ENCODE data around the gene SPNS2. TPM values are rescaled to one million over a fixed set of nuclear protein-coding genes. Genes with fewer than 3 reads are reported as not detected.
A peak's percentile ranks its signal among the peaks of the same experiment; 100 is the strongest.

The SPNS2 gene
- total RNA-seq, 8 experiments from 2014 or later, result 2.2 to 25.6 (median 11.6) TPM

GRCh38 chr17:4586043-4586442 lies 87.4 kb downstream of the SPNS2 start:
- H3K27ac ChIP-seq, result no peak overlapping the region
- no peak overlapping the region for H3K4me3 ChIP-seq
- 38 to 100% (median 81%) methylated on average over 1 to 6 of the region's 9 CpGs; no CpG with 5 or more reads in 3 of the 10 experiments for WGBS, 10 experiments
- peaks cover 18 to 28% of the 10 kb centered on the region in 2 donors for H3K4me1 ChIP-seq (replicated peaks in 1 of 2)
- in situ Hi-C loops (cut with MboI; ENCODE audit: low pct_unique_long_range_greater_than_20kb in 2 of 9, low sequenced_read_pairs in 9 of 9, unreplicated experiment in 9 of 9), result no loop called here
- peak in 1 of 8 experiments; percentile 1 for ATAC-seq (replicated peaks in 6 of 8)

GRCh38 chr17:4587195-4587594 lies 88.5 kb downstream of the SPNS2 start:
- 0 to 100% (median 70%) methylated on average over 1 to 3 of the region's 7 CpGs; no CpG with 5 or more reads in 6 of the 10 experiments for WGBS, 10 experiments
- no peak overlapping the region for H3K27ac ChIP-seq
- H3K4me1 ChIP-seq (replicated peaks in 1 of 2), result peaks cover 15 to 33% of the 10 kb centered on the region in 2 donors
- no peak for ATAC-seq (replicated peaks in 6 of 8)
- in situ Hi-C loops (cut with MboI; ENCODE audit: low pct_unique_long_range_greater_than_20kb in 2 of 9, low sequenced_read_pairs in 9 of 9, unreplicated experiment in 9 of 9), result no loop called here
- H3K4me3 ChIP-seq, result no peak overlapping the region

- 56 to 100% (median 73%) methylated on average over 1 to 6 of the region's 9 CpGs; no CpG with 5 or more reads in 5 of the 10 experiments for WGBS, 10 experiments
- in situ Hi-C loops (cut with MboI; ENCODE audit: low pct_unique_long_range_greater_than_20kb in 2 of 9, low sequenced_read_pairs in 9 of 9, unreplicated experiment in 9 of 9), result no loop called here
- ATAC-seq (replicated peaks in 6 of 8), result no peak
- peaks cover 9 to 27% of the 10 kb centered on the region in 2 donors for H3K4me1 ChIP-seq (replicated peaks in 1 of 2)
- H3K4me3 ChIP-seq, result no peak overlapping the region
- H3K27ac ChIP-seq, result no peak overlapping the region
These were observed 89.1 kb downstream of the SPNS2 start for GRCh38 chr17:4587803-4588202.

- in situ Hi-C loops (cut with MboI; ENCODE audit: low pct_unique_long_range_greater_than_20kb in 2 of 9, low sequenced_read_pairs in 9 of 9, unreplicated experiment in 9 of 9), result no loop called here
- no peak for ATAC-seq (replicated peaks in 6 of 8)
- H3K27ac ChIP-seq, result no peak overlapping the region
- peaks cover 3 to 27% of the 10 kb centered on the region in 2 donors for H3K4me1 ChIP-seq (replicated peaks in 1 of 2)
- WGBS, 10 experiments, result 60 to 83% methylated on average over 1 to 4 of the region's 11 CpGs; no CpG with 5 or more reads in 8 of the 10 experiments
- H3K4me3 ChIP-seq, result no peak overlapping the region
These were observed 89.7 kb downstream of the SPNS2 start for GRCh38 chr17:4588391-4588790.

Other genes with a start within 250 kb of the SPNS2 start
- 10 to 100 TPM; 17.0 to 49.1 (median 25.4) TPM for gene ANKFY1, start 234.9 kb upstream of the SPNS2 start, total RNA-seq
- 10 to 100 TPM; 22.2 to 43.2 (median 30.4) TPM for gene UBE2G1, start 132.2 kb upstream of the SPNS2 start, total RNA-seq
- under 1 TPM in 4 of 8 experiments, not detected in 4; 0.05 to 0.66 (median 0.49) TPM for gene SPNS3, start 64.9 kb upstream of the SPNS2 start, total RNA-seq
- gene MYBBP1A, start 56.5 kb downstream of the SPNS2 start, total RNA-seq, result 100 to 1,000 TPM in 2 of 8 experiments, 10 to 100 TPM in 6; 25.8 to 111 (median 38.2) TPM
- gene GGT6, start 61.7 kb downstream of the SPNS2 start, total RNA-seq, result under 1 TPM in 7 of 8 experiments, not detected in 1; 0.13 to 1.00 (median 0.20) TPM
- 10 to 100 TPM in 1 of 8 experiments, 1 to 10 TPM in 3, under 1 TPM in 4; 0.20 to 13.5 (median 0.82) TPM for gene SMTNL2, start 85.6 kb downstream of the SPNS2 start, total RNA-seq
- gene ALOX15, start 142.8 kb downstream of the SPNS2 start, total RNA-seq, result 1,000 to 10,000 TPM in 3 of 8 experiments, 1 to 10 TPM in 1, under 1 TPM in 3, not detected in 1; 0.07 to 3,411 (median 2.2) TPM
- 10 to 100 TPM; 23.2 to 52.6 (median 42.7) TPM for gene PELP1, start 205.3 kb downstream of the SPNS2 start, total RNA-seq
- 10 to 100 TPM in 7 of 8 experiments, 1 to 10 TPM in 1; 7.0 to 37.9 (median 27.5) TPM for gene ARRB2, start 211.8 kb downstream of the SPNS2 start, total RNA-seq
- 10 to 100 TPM; 16.4 to 38.7 (median 22.3) TPM for gene MED11, start 232.5 kb downstream of the SPNS2 start, total RNA-seq
- 1 to 10 TPM in 1 of 8 experiments, under 1 TPM in 6, not detected in 1; 0.14 to 1.1 (median 0.51) TPM for gene ZMYND15, start 241.0 kb downstream of the SPNS2 start, total RNA-seq
- gene CXCL16, start 241.0 kb downstream of the SPNS2 start, total RNA-seq, result 10 to 100 TPM in 2 of 8 experiments, 1 to 10 TPM in 3, under 1 TPM in 3; 0.46 to 10.8 (median 3.8) TPM

All from motor neuron (in vitro differentiated cells).